BJ (cell line): ENCODE results near the gene JUP. TPM values are rescaled to one million over a fixed set of nuclear protein-coding genes. Genes with fewer than 3 reads are reported as not detected.
A peak's percentile ranks its signal among the peaks of the same experiment; 100 is the strongest.
"Not testable (repeated sequence)": the region's sequence is repeated elsewhere in the genome, so short reads cannot be mapped to it uniquely, and the experiment has no call there.

Experiments used
- CTCF ChIA-PET: fragments of 350-600 bp; formaldehyde crosslinking; extraction: SDS; loops from one replicate; lab custom pipeline; 2021; ENCODE audit warnings: antibody characterized with exemption, inconsistent platforms; lab: Yijun Ruan, JAX
- POLR2A ChIA-PET: fragments of 300-600 bp; sonication (Branson Sonifier 250); formaldehyde crosslinking; extraction: SDS; loops from one replicate; lab custom pipeline; 2021; ENCODE audit warnings: antibody characterized with exemption; lab: Charles Lee
- DNase-seq: peaks from one replicate; pipeline ENCODE4 v3.0.0-alpha.2; 2011; ENCODE audit warnings: low read depth
- H3K27me3 ChIP-seq: 2 replicates; pipeline ENCODE4 v1.6.0; 2011; ENCODE audit warnings: low read length; ENCODE audit not compliant: control insufficient read depth, insufficient read depth
- H3K36me3 ChIP-seq: 2 replicates; pipeline ENCODE4 v1.5.1; 2011; ENCODE audit warnings: low read length; ENCODE audit not compliant: control insufficient read depth, insufficient read depth
- H3K4me3 ChIP-seq: 2 replicates; pipeline ENCODE4 v1.5.1; 2011; ENCODE audit warnings: low read depth, mild to moderate bottlenecking, control low read depth, low read length
- polyA minus RNA-seq: library from RNA; depleted of rRNA, polyadenylated mRNA; stranded (reverse); fragments of >200 nt; gene quantifications from 2 replicates; pipeline ENCODE4 v1.2.3, GENCODE V29; 2011; rRNA and poly(A)+ RNA removed
- polyA plus RNA-seq: library from polyadenylated mRNA; depleted of rRNA; stranded (reverse); fragments of >200 nt; gene quantifications from 2 replicates; pipeline ENCODE4 v1.2.3, GENCODE V29; 2011; rRNA removed
- TF ChIP-seq, protein P1 (sequence below): IDR thresholded peaks from 2 replicates; pipeline ENCODE4 v1.5.1; 2011; ENCODE audit warnings: low read depth, mild to moderate bottlenecking, control low read depth, inconsistent platforms, low read length, moderate library complexity; ENCODE audit not compliant: insufficient read depth

The JUP gene
- 7.3 and 9.4 TPM in 2 replicates for polyA plus RNA-seq
- polyA minus RNA-seq = 10.6 and 16.2 TPM in 2 replicates

DNA sequence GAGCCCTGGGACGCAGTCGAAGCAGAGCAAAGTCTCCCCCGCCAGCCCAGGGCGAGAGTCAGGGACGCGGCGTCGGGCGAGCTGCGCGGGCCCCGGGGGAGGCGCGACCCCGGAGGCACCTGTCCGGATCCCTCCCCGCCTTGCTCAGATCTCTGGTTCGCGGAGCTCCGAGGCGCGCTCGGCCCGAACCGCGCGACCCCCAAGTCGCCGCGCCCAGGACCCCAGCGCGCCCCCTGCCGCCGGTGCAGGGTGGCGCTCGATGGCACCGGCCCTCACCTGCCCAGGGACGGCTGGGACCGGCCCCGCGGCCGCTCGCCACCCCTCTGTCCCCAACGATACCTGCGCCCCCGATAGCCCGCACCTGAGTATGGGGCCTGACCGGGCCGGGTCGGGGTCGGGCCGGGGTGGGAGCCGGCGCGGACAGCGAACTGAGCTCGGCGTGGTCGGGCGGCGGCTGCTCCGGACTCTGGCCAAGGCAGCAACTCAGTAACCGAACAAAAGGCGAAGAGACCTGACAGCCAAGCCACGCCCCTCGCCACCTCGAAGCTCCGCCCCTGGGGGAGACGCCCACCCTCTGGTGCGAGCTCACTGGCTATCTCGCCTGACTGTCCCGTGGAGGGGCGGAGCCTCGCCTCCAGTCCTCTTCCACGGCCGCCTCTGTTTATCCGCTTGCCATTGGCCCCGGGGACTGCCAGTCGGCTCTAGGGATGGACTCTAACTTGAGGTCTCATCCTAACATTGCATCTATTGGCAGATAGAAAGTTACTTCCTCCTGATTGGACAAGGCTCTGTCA is at the start of gene JUP:
TSS of gene JUP (minus strand) at position 485 of the 794 bp plus-strand sequence. CDS start 14,857 bp downstream, outside the sequence.
- POLR2A ChIA-PET = interaction anchor here (0.7 to 1.0 kb wide), 5 partner anchors 15 to 269 kb away, joined by 3 to 9 read pairs (median 3); partner anchors contain the start of gene ACLY
- Histone ChIP-seq H3K36me3 (no peaks in the 10 kb centered on the region), H3K27me3 (no peaks in the 10 kb centered on the region; the same call in 1 of the 2 replicates), H3K4me3 (peak within 1 kb of the TSS; percentile 73)
- TF ChIP-seq, protein P1, sequence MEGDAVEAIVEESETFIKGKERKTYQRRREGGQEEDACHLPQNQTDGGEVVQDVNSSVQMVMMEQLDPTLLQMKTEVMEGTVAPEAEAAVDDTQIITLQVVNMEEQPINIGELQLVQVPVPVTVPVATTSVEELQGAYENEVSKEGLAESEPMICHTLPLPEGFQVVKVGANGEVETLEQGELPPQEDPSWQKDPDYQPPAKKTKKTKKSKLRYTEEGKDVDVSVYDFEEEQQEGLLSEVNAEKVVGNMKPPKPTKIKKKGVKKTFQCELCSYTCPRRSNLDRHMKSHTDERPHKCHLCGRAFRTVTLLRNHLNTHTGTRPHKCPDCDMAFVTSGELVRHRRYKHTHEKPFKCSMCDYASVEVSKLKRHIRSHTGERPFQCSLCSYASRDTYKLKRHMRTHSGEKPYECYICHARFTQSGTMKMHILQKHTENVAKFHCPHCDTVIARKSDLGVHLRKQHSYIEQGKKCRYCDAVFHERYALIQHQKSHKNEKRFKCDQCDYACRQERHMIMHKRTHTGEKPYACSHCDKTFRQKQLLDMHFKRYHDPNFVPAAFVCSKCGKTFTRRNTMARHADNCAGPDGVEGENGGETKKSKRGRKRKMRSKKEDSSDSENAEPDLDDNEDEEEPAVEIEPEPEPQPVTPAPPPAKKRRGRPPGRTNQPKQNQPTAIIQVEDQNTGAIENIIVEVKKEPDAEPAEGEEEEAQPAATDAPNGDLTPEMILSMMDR = no peak
- CTCF ChIA-PET = interaction anchor here (0.6 to 6.6 kb wide), 21 partner anchors 9 to 279 kb away, joined by 3 to 67 read pairs (median 3); partner anchors contain the start of genes HAP1 and P3H4
- peak; percentile 98 for DNase-seq

GRCh38 chr17:41835800-41836549 is 49.5 kb upstream of the JUP start, which contains the start of gene NT5C3B:
Gene NT5C3B (minus strand): TSS chr17:41836232. CDS start chr17:41836193, 39 bp downstream.
- Histone ChIP-seq H3K4me3 (peak within 1 kb of the TSS; percentile 91), H3K27me3 (no peaks in the 10 kb centered on the region), H3K36me3 (peaks cover 7% of the 10 kb centered on the region)
- ChIA-PET CTCF (interaction anchor here (1.3 to 2.4 kb wide), 4 partner anchors 9 to 49 kb away, joined by 3 to 7 read pairs (median 4); partner anchors contain the start of gene JUP), POLR2A (no interaction called here)
- no peak for DNase-seq
- TF ChIP-seq, protein P1 = no peak

DNA sequence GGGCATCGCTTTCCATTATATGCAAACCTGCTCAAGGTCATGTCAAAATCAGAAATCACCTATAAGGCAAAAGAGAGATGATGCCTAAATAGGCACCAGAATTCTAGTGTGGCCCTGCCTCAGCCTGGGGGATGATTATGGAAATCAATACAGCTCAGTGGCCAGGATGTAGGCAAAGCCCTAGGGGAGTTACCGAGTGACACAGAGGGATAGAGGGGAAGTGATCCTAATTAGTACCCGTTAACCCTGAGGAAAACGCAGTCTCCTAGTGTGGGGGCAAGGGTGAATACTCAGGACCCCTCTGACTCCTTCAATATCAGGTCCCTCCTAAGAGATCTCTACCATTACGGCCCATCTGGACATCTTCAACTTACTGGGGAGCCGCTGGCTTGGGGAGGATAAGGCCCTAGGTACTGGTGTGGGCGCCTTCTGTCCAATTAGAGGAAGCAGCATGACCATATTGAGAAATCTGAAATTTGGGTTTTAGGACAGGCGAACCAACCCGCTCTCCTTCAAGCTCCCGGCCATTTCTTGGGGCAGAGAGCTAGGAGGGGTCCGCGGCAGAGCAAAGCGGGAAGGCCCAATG is 48.8 kb upstream of the JUP start:
- CTCF ChIA-PET = interaction anchor here (1.3 to 2.4 kb wide), 4 partner anchors 9 to 49 kb away, joined by 3 to 7 read pairs (median 4); partner anchors contain the start of gene JUP

GRCh38 chr17:41829961-41830360 is 43.5 kb upstream of the JUP start:
- H3K36me3 ChIP-seq = peaks cover 16% of the 10 kb centered on the region
- DNase-seq, H3K4me3 ChIP-seq, POLR2A ChIA-PET, H3K27me3 ChIP-seq: not testable (repeated sequence)
- CTCF ChIA-PET = interaction anchor here (1.0 to 2.2 kb wide), 2 partner anchors 19 to 93 kb away, joined by 3 to 7 read pairs; partner anchors contain the start of gene P3H4

More for the DNA sequence above, 48.8 kb upstream of the JUP start:
- TF ChIP-seq, protein P1 = no peak
- Histone ChIP-seq H3K27me3 (no peaks in the 10 kb centered on the region), H3K36me3 (peaks cover 8% of the 10 kb centered on the region), H3K4me3 (peak overlapping the region; percentile 91)
- DNase-seq = no peak
- POLR2A ChIA-PET = no interaction called here

DNA sequence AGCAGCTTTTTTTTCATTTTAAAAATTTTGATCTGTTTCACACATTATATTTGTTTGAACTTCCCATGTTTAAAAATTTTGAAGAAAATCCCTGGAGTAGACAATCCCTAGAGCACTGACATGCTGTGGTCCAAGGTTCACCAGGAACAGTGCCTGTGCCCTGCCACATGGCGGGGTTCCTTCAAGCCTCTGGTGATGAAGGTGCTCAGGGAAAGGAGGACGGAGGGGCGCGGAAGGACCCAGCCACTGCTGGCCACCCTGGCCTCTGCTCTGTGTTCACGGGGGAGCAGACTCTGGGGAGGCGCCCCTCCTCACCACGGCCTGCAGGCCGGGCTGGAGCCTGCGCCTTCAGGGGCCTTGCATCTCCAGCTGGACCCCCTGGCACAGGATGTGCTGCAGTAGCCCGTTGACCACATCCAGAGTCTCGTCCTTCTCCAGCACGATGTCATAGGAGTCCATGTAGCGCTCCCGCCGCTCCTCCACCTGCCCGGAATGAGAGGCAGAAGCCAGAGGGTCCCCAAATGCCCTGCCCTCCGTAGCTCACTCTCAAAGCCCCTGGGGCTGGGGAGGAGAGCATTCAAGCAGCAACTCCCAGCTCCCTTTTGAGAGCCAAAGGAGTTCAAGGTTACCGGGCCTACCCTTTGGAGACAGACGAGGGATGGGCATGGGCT is 38.8 kb upstream of the JUP start:
- Histone ChIP-seq H3K36me3 (peaks cover 25% of the 10 kb centered on the region), H3K4me3 (no peak overlapping the region), H3K27me3 (no peaks in the 10 kb centered on the region)
- TF ChIP-seq, protein P1 = no peak
- POLR2A ChIA-PET = no interaction called here
- CTCF ChIA-PET = interaction anchor here (1.0 to 2.3 kb wide), 2 partner anchors 15 to 134 kb away, joined by 3 to 7 read pairs; no protein-coding TSS in a partner anchor
- no peak for DNase-seq
